Body of pancreas (tissue), 4 donors: ENCODE data around the gene ELL. TPM values are rescaled to one million over a fixed set of nuclear protein-coding genes. Genes with fewer than 3 reads are reported as not detected.

Experiments
- ATAC-seq: fragments of 150-250 bp; one replicate; pipeline ENCODE4 v1.9.1; 2016
- DNase-seq, 4 donors: peaks; one replicate each; pipeline ENCODE4 v3.0.0-alpha.2; 2019
- H3K27ac ChIP-seq, 4 donors: fragments of 200-600 bp; sonication (generic); 1 replicate in 3 of 4; 2 replicates in 1 of 4; pipeline versions ENCODE4 v1.5.1 to v1.6.1; 2016 to 2019; ENCODE audit warnings: mild to moderate bottlenecking in 1 of 4, mixed read lengths in 1 of 4, moderate library complexity in 1 of 4
- H3K27me3 ChIP-seq, 2 donors: fragments of 200-600 bp; sonication (generic); one replicate each; pipeline ENCODE4 v1.6.0; 2016; ENCODE audit warnings: mild to moderate bottlenecking in 1 of 2
- H3K36me3 ChIP-seq, 2 donors: fragments of 200-600 bp; sonication (generic); replicated peaks in 1 of 2; 2 replicates each; pipeline ENCODE4 v1.5.1; 2016; ENCODE audit warnings: low read depth in 2 of 2; ENCODE audit not compliant: insufficient read depth in 1 of 2
- H3K4me1 ChIP-seq: fragments of 200-600 bp; sonication (generic); one replicate; pipeline ENCODE4 v1.6.0; 2016
- H3K4me3 ChIP-seq, 2 donors: fragments of 200-600 bp; sonication (generic); 1 replicate in 1 of 2; 2 replicates in 1 of 2; pipeline ENCODE4 v1.5.1; 2016 to 2019
- H3K9me3 ChIP-seq, 3 donors: fragments of 200-600 bp; sonication (generic); 1 replicate in 2 of 3; 2 replicates in 1 of 3; pipeline ENCODE4 v1.5.1; 2016
- CTCF ChIP-seq, 7 experiments: fragments of 450-650 bp in 4 of 7; fragments of 200-600 bp in 3 of 7; sonication (generic) in 3 of 7; IDR thresholded peaks; one replicate each; pipeline ENCODE4 v1.5.1; 2016 to 2019; ENCODE audit warnings: antibody characterized with exemption in 7 of 7
- POLR2A ChIP-seq, 3 donors: fragments of 450-650 bp; IDR thresholded peaks; one replicate each; pipeline ENCODE4 v1.6.1; 2016; ENCODE audit warnings: antibody characterized with exemption in 3 of 3, mild to moderate bottlenecking in 2 of 3
- WGBS, 2 donors: methylation state at CpG; one replicate each; pipeline ENCODE4 v1.1.5; 2017; 5-methylcytosine and 5-hydroxymethylcytosine counted together
- intact Hi-C: fragments of 100-400 bp; cut with DNase I; formaldehyde crosslinking; loops from one replicate; pipeline ENCODE4 v1.15.1; 2023
- total RNA-seq, 2 donors: library from RNA; depleted of rRNA; stranded (reverse); fragments of >200 nt; gene quantifications; one replicate each; pipeline ENCODE4 v1.1.0, GENCODE V29; 2016

The ELL gene
- total RNA-seq, 2 donors from 2014 or later, result 12.5 to 14.2 TPM

- 31 to 48% methylated on average over 3 of the region's 3 CpGs for WGBS, 2 donors
- no peaks in the 10 kb centered on the region for H3K27me3 ChIP-seq
- H3K4me1 ChIP-seq, result peaks cover 15% of the 10 kb centered on the region
- intact Hi-C loops, result no loop called here
- peak overlapping the region; percentile 79 to 96 (median 92) for H3K27ac ChIP-seq
- H3K9me3 ChIP-seq, result no peaks in the 10 kb centered on the region
- no peak for DNase-seq
- peaks cover 0 to 5% of the 10 kb centered on the region in 2 donors for H3K36me3 ChIP-seq
- TF ChIP-seq POLR2A (IDR thresholded peaks at IDR 0.05), result no peak
- no peak for TF ChIP-seq CTCF (IDR thresholded peaks at IDR 0.05)
- H3K4me3 ChIP-seq, result no peak overlapping the region
- ATAC-seq, result no peak
These were observed 36.7 kb upstream of the ELL start for GRCh38 chr19:18558604-18559003.

- Histone ChIP-seq H3K9me3 (no peaks in the 10 kb centered on the region), H3K27ac (peak overlapping the region; percentile 79 to 96 (median 92)), H3K27me3 (no peaks in the 10 kb centered on the region), H3K36me3 (peaks cover 0 to 2% of the 10 kb centered on the region in 2 donors), H3K4me3 (peak overlapping the region; percentile 57 to 81), H3K4me1 (peaks cover 15% of the 10 kb centered on the region)
- DNase-seq (no peak), ATAC-seq (no peak)
- WGBS, 2 donors, result 5 to 10% methylated on average over 9 to 11 of the region's 11 CpGs
- TF ChIP-seq CTCF (IDR thresholded peaks at IDR 0.05) (no peak), POLR2A (IDR thresholded peaks at IDR 0.05) (no peak)
- intact Hi-C loops, result no loop called here
These were observed 36.3 kb upstream of the ELL start for GRCh38 chr19:18558202-18558555.

- Histone ChIP-seq H3K4me1 (peaks cover 15% of the 10 kb centered on the region), H3K27ac (peak within 1 kb of the TSS; percentile 79 to 96 (median 92)), H3K4me3 (peak within 1 kb of the TSS; percentile 57 to 81), H3K36me3 (peaks cover 0 to under 1% of the 10 kb centered on the region in 2 donors), H3K9me3 (no peaks in the 10 kb centered on the region), H3K27me3 (no peaks in the 10 kb centered on the region)
- DNase-seq (peak; percentile 98 to 99 (median 99)), ATAC-seq (peak; percentile 100)
- WGBS, 2 donors, result 1% methylated on average over 15 to 57 of the region's 58 CpGs
- intact Hi-C loops, result no loop called here
- TF ChIP-seq CTCF (IDR thresholded peaks at IDR 0.05) (peak in 2 of 7 experiments; percentile 7 to 13), POLR2A (IDR thresholded peaks at IDR 0.05) (peak; percentile 59 to 77 (median 67))
These were observed 35.7 kb upstream of the ELL start, which contains the start of gene KXD1 for GRCh38 chr19:18557411-18558201. KXD1 (plus strand) TSS chr19:18557870; CDS start chr19:18562057, 4,187 bp downstream.

- no peaks in the 10 kb centered on the region for H3K27me3 ChIP-seq
- 24 to 39% methylated on average over 5 to 6 of the region's 6 CpGs for WGBS, 2 donors
- intact Hi-C loops, result no loop called here
- H3K27ac ChIP-seq, result no peak overlapping the region
- no peaks in the 10 kb centered on the region for H3K9me3 ChIP-seq
- TF ChIP-seq POLR2A (IDR thresholded peaks at IDR 0.05), result no peak
- no peak for TF ChIP-seq CTCF (IDR thresholded peaks at IDR 0.05)
- ATAC-seq, result no peak
- H3K36me3 ChIP-seq, result no peaks in the 10 kb centered on the region
- H3K4me1 ChIP-seq, result no peaks in the 10 kb centered on the region
- H3K4me3 ChIP-seq, result no peak overlapping the region
- no peak for DNase-seq
These were observed 29.8 kb upstream of the ELL start for GRCh38 chr19:18551631-18552030.
